Activated CD8-positive, alpha-beta memory T cell treated with anti-CD3 and anti-CD28 coated beads, Interleukin-2, amount 50 U/mL, for 24 hours (primary cell): ENCODE data around the gene CD9.

Source experiments
- DNase-seq: peaks from one replicate; pipeline ENCODE4 v3.0.0-alpha.2; 2020; ENCODE audit errors: extremely low read depth

CD9 gene

GRCh38 chr12:6221146-6221545, 20.9 kb downstream of the CD9 start:
- DNase-seq, result no peak

- DNase-seq, result no peak
These were observed 22.0 kb downstream of the CD9 start for GRCh38 chr12:6222078-6222654.

GRCh38 chr12:6223545-6223944, 23.3 kb downstream of the CD9 start:
- no peak for DNase-seq

GRCh38 chr12:6224550-6224949, 24.4 kb downstream of the CD9 start:
- DNase-seq, result no peak

GRCh38 chr12:6225630-6226001, 25.4 kb downstream of the CD9 start:
- DNase-seq, result no peak

GRCh38 chr12:6226002-6226678, 25.9 kb downstream of the CD9 start:
- DNase-seq, result no peak

GRCh38 chr12:6226679-6227051, 26.5 kb downstream of the CD9 start:
- DNase-seq, result no peak

GRCh38 chr12:6228535-6229223, 28.5 kb downstream of the CD9 start:
- no peak for DNase-seq

GRCh38 chr12:6229224-6230218, 29.3 kb downstream of the CD9 start:
- no peak for DNase-seq

- DNase-seq, result peak; percentile 51
These were observed 30.3 kb downstream of the CD9 start for GRCh38 chr12:6230321-6231110.

- DNase-seq, result no peak
These were observed 31.4 kb downstream of the CD9 start for GRCh38 chr12:6231359-6232268.

GRCh38 chr12:6233121-6233971, 33.1 kb downstream of the CD9 start:
- no peak for DNase-seq

- no peak for DNase-seq
These were observed 34.0 kb downstream of the CD9 start for GRCh38 chr12:6234214-6234613.

GRCh38 chr12:6234906-6235305, 34.7 kb downstream of the CD9 start:
- no peak for DNase-seq

- no peak for DNase-seq
These were observed 35.3 kb downstream of the CD9 start for GRCh38 chr12:6235499-6235898.

- no peak for DNase-seq
These were observed 35.9 kb downstream of the CD9 start for GRCh38 chr12:6235906-6236640.

- no peak for DNase-seq
These were observed 36.4 kb downstream of the CD9 start for GRCh38 chr12:6236641-6236940.

GRCh38 chr12:6237830-6238229, 37.6 kb downstream of the CD9 start:
- no peak for DNase-seq

GRCh38 chr12:6238875-6239274, 38.7 kb downstream of the CD9 start:
- DNase-seq, result no peak
